Prostate gland (tissue), 2 donors: Measurements from ENCODE around the gene MPHOSPH9.

Experiments used
- POLR2A ChIP-seq: fragments of 450-650 bp; IDR thresholded peaks from one replicate; pipeline ENCODE4 v1.6.1; 2016; ENCODE audit warnings: antibody characterized with exemption, mild to moderate bottlenecking
- POLR2AphosphoS5 ChIP-seq: sonication (generic); formaldehyde crosslinking; IDR thresholded peaks from one replicate; pipeline ENCODE4 v1.6.1; 2017; ENCODE audit warnings: antibody characterized with exemption
- TF ChIP-seq, protein P1 (sequence below), 4 experiments: fragments of 200-600 bp in 2 of 4; fragments of 450-650 bp in 2 of 4; sonication (generic) in 2 of 4; IDR thresholded peaks; 1 replicate in 3 of 4; 2 replicates in 1 of 4; pipeline ENCODE4 v1.5.1; 2016 to 2019; ENCODE audit warnings: antibody characterized with exemption in 4 of 4, mild to moderate bottlenecking in 2 of 4, moderate library complexity in 2 of 4

DNA sequence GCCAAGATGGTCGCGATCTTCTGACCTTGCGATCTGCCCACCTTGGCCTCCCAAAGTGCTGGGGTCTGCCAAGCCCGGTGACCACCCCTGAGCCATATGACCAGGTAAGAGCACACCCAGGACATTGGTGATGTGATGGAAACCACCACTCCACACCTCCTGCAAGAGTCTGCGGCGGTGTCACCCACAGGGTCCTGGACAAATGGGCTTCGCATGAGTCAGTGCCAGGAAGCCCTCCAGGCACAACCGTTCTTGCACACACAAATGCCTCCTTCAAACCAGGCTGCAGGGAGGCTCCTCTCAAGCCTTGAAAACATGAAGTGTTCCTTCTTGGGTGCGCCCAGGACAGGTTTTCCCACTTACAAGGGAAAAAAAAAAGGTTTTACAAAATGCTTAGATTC lies 98.7 kb downstream of the MPHOSPH9 start:
- TF ChIP-seq POLR2AphosphoS5 (no peak), POLR2A (no peak)
- TF ChIP-seq, protein P1, sequence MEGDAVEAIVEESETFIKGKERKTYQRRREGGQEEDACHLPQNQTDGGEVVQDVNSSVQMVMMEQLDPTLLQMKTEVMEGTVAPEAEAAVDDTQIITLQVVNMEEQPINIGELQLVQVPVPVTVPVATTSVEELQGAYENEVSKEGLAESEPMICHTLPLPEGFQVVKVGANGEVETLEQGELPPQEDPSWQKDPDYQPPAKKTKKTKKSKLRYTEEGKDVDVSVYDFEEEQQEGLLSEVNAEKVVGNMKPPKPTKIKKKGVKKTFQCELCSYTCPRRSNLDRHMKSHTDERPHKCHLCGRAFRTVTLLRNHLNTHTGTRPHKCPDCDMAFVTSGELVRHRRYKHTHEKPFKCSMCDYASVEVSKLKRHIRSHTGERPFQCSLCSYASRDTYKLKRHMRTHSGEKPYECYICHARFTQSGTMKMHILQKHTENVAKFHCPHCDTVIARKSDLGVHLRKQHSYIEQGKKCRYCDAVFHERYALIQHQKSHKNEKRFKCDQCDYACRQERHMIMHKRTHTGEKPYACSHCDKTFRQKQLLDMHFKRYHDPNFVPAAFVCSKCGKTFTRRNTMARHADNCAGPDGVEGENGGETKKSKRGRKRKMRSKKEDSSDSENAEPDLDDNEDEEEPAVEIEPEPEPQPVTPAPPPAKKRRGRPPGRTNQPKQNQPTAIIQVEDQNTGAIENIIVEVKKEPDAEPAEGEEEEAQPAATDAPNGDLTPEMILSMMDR (IDR thresholded peaks at IDR 0.05): no peak
